SW 1271 (cell line): ENCODE results near the gene TMEM82.

ENCODE experiments used
- DNase-seq, 2 experiments: peaks; one replicate each; lab custom pipeline; 2025; lab: John Stamatoyannopoulos, UW

The TMEM82 gene

GRCh38 chr1:15788624-15789301, 46.5 kb downstream of the TMEM82 start:
- DNase-seq, result peak in 1 of 2 experiments; percentile 22

DNA sequence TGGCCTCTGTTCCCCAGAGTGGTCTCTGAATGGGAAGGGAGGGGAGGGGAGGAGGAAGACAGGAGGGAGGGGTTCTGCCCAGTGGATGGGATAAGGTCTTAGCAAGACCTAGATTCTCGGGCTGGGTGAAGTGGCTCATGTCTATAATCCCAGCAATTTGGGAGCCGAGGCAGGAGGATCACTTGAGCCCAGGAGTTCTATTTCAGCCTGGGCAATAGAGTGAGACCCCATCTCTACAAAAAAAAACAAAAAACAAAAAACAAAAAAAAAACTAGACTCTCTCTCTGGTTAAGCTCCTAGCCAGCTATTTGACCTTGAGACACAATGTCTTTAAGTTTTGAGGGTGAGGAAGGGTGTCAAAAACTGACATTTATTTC, 53.8 kb downstream of the TMEM82 start:
- no peak for DNase-seq
